B cell (primary cell): ENCODE results near the gene AVEN.

Source experiments
- EZH2 ChIP-seq: IDR thresholded peaks from 2 replicates; pipeline ENCODE4 v1.6.1; 2012; ENCODE audit warnings: borderline replicate concordance, low read depth, mild to moderate bottlenecking, moderate library complexity, low read length; ENCODE audit not compliant: insufficient read depth, poor library complexity, severe bottlenecking
- TF ChIP-seq, protein P1 (sequence below): fragments of 200-600 bp; IDR thresholded peaks from one replicate; pipeline ENCODE4 v1.8.0; 2022; ENCODE audit warnings: antibody characterized with exemption, mild to moderate bottlenecking

- TF ChIP-seq, protein P1, sequence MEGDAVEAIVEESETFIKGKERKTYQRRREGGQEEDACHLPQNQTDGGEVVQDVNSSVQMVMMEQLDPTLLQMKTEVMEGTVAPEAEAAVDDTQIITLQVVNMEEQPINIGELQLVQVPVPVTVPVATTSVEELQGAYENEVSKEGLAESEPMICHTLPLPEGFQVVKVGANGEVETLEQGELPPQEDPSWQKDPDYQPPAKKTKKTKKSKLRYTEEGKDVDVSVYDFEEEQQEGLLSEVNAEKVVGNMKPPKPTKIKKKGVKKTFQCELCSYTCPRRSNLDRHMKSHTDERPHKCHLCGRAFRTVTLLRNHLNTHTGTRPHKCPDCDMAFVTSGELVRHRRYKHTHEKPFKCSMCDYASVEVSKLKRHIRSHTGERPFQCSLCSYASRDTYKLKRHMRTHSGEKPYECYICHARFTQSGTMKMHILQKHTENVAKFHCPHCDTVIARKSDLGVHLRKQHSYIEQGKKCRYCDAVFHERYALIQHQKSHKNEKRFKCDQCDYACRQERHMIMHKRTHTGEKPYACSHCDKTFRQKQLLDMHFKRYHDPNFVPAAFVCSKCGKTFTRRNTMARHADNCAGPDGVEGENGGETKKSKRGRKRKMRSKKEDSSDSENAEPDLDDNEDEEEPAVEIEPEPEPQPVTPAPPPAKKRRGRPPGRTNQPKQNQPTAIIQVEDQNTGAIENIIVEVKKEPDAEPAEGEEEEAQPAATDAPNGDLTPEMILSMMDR = no peak
- TF ChIP-seq EZH2 = no peak
Measured at GRCh38 chr15:34027606-34028005, 11.4 kb downstream of the AVEN start.
